ENCODE measurements around the gene DIDO1.
A peak's percentile ranks its signal among the peaks of the same experiment; 100 is the strongest.

The DIDO1 gene

GRCh38 chr20:62918831-62919230, 7.5 kb downstream of the DIDO1 start:
- H3K9me3 ChIP-seq (ENCODE audit: control insufficient read depth, low read length), result no peaks in the 10 kb centered on the region
- peaks cover 78% of the 10 kb centered on the region for H3K4me1 ChIP-seq (ENCODE audit: control insufficient read depth, insufficient read depth, low read length, poor library complexity, severe bottlenecking)
- H3K4me3 ChIP-seq (ENCODE audit: insufficient read depth, low read depth, low read length, poor library complexity, severe bottlenecking), result peak overlapping the region; percentile 20
- H3K27me3 ChIP-seq (replicated peaks; ENCODE audit: control insufficient read depth, insufficient read depth, low read length, poor library complexity, severe bottlenecking), result no peaks in the 10 kb centered on the region
- peak overlapping the region; percentile 58 for H3K27ac ChIP-seq (ENCODE audit: insufficient read depth, low read length, poor library complexity, severe bottlenecking)
- peak in 2 of 3 donors; percentile 27 to 45 for DNase-seq
- peaks cover 6% of the 10 kb centered on the region for H3K36me3 ChIP-seq (ENCODE audit: control insufficient read depth, insufficient read depth, low read length)

DNA sequence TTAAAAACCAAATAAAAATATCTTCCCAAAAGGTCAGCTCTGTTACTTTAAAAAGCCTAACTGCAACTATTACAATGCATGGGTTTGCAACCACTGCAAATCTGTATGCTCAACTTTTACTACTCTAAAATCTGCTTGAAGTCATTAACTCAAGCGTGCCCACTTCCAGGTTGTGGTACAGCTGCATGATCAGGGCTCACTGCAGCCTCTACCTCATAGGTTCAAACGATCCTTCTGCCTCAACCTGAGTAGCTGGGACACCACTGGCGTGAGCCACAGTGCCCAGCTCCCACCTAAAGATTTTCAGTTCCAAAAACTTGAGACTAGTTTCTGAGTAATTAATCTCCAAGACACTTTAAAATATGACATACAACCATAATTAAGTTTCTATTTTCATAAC, 8.2 kb downstream of the DIDO1 start:
- Histone ChIP-seq H3K4me3 (ENCODE audit: insufficient read depth, low read depth, low read length, poor library complexity, severe bottlenecking) (peak overlapping the region; percentile 10), H3K36me3 (ENCODE audit: control insufficient read depth, insufficient read depth, low read length) (peaks cover 13% of the 10 kb centered on the region), H3K27me3 (replicated peaks; ENCODE audit: control insufficient read depth, insufficient read depth, low read length, poor library complexity, severe bottlenecking) (no peaks in the 10 kb centered on the region), H3K27ac (ENCODE audit: insufficient read depth, low read length, poor library complexity, severe bottlenecking) (peak overlapping the region; percentile 58), H3K4me1 (ENCODE audit: control insufficient read depth, insufficient read depth, low read length, poor library complexity, severe bottlenecking) (peaks cover 72% of the 10 kb centered on the region), H3K9me3 (ENCODE audit: control insufficient read depth, low read length) (no peaks in the 10 kb centered on the region)
- DNase-seq, result no peak

GRCh38 chr20:62917720-62918119, 8.6 kb downstream of the DIDO1 start:
- Histone ChIP-seq H3K27ac (ENCODE audit: insufficient read depth, low read length, poor library complexity, severe bottlenecking) (peak overlapping the region; percentile 58), H3K4me1 (ENCODE audit: control insufficient read depth, insufficient read depth, low read length, poor library complexity, severe bottlenecking) (peaks cover 68% of the 10 kb centered on the region), H3K4me3 (ENCODE audit: insufficient read depth, low read depth, low read length, poor library complexity, severe bottlenecking) (peak overlapping the region; percentile 10)

GRCh38 chr20:62916703-62917476, 9.4 kb downstream of the DIDO1 start:
- no peaks in the 10 kb centered on the region for H3K27me3 ChIP-seq (replicated peaks; ENCODE audit: control insufficient read depth, insufficient read depth, low read length, poor library complexity, severe bottlenecking)
- DNase-seq, result no peak
- no peak overlapping the region for H3K4me3 ChIP-seq (ENCODE audit: insufficient read depth, low read depth, low read length, poor library complexity, severe bottlenecking)
- no peak overlapping the region for H3K27ac ChIP-seq (ENCODE audit: insufficient read depth, low read length, poor library complexity, severe bottlenecking)
- H3K4me1 ChIP-seq (ENCODE audit: control insufficient read depth, insufficient read depth, low read length, poor library complexity, severe bottlenecking), result peaks cover 62% of the 10 kb centered on the region
- no peaks in the 10 kb centered on the region for H3K9me3 ChIP-seq (ENCODE audit: control insufficient read depth, low read length)
- H3K36me3 ChIP-seq (ENCODE audit: control insufficient read depth, insufficient read depth, low read length), result peaks cover 25% of the 10 kb centered on the region

More at GRCh38 chr20:62917720-62918119, 8.6 kb downstream of the DIDO1 start:
- Histone ChIP-seq H3K27me3 (replicated peaks; ENCODE audit: control insufficient read depth, insufficient read depth, low read length, poor library complexity, severe bottlenecking) (no peaks in the 10 kb centered on the region), H3K9me3 (ENCODE audit: control insufficient read depth, low read length) (no peaks in the 10 kb centered on the region), H3K36me3 (ENCODE audit: control insufficient read depth, insufficient read depth, low read length) (peaks cover 17% of the 10 kb centered on the region)
- DNase-seq, result no peak

DNA sequence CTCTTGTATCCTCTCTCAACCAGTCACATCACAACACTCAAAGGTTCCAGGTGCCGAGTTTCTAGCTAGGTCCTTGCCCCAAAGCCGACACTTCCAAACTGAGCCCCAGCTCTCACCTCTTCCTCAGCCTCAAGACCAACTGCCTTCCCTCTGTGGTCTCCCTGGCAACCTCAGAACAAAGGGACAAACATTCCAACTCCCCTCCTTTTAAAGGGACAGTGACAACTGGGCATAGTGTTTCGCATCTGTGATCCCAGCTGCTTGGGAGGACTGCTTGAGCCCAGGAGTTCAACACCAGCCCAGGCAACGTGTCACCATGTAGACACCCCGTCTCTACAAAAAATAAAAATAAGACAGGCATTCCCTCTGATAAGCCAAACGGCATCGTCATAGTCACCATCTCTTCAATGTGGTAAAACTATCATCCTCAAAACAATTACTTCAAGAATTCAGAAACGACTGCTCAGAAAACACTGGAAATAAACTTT, 11.3 kb downstream of the DIDO1 start:
- no peaks in the 10 kb centered on the region for H3K27me3 ChIP-seq (replicated peaks; ENCODE audit: control insufficient read depth, insufficient read depth, low read length, poor library complexity, severe bottlenecking)
- no peaks in the 10 kb centered on the region for H3K9me3 ChIP-seq (ENCODE audit: control insufficient read depth, low read length)
- no peak for DNase-seq
- no peak overlapping the region for H3K4me3 ChIP-seq (ENCODE audit: insufficient read depth, low read depth, low read length, poor library complexity, severe bottlenecking)
- H3K36me3 ChIP-seq (ENCODE audit: control insufficient read depth, insufficient read depth, low read length), result peaks cover 44% of the 10 kb centered on the region
- H3K27ac ChIP-seq (ENCODE audit: insufficient read depth, low read length, poor library complexity, severe bottlenecking), result peak overlapping the region; percentile 31
- peaks cover 45% of the 10 kb centered on the region for H3K4me1 ChIP-seq (ENCODE audit: control insufficient read depth, insufficient read depth, low read length, poor library complexity, severe bottlenecking)

DNA sequence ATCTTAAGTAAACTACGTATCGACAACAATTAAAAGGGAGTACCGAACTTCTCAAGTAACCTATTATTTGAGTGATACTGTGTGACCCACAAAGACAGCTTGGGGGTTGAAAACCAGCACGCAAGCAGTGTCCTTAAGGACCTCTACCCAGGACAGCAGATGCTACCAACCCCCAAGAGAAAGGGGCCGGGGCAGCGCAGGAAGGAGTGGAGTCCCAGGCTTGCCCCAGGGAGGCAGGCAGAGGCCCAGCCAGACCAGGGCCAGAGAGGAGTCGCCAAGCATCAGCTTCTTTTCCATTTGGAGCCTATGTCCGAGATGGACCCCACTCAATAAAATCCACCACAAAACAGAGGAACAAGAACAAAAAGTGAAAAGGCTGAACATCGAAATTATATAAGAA, 11.9 kb downstream of the DIDO1 start:
- peaks cover 50% of the 10 kb centered on the region for H3K36me3 ChIP-seq (ENCODE audit: control insufficient read depth, insufficient read depth, low read length)
- H3K4me1 ChIP-seq (ENCODE audit: control insufficient read depth, insufficient read depth, low read length, poor library complexity, severe bottlenecking), result peaks cover 40% of the 10 kb centered on the region
- H3K27ac ChIP-seq (ENCODE audit: insufficient read depth, low read length, poor library complexity, severe bottlenecking), result peak overlapping the region; percentile 41
- no peaks in the 10 kb centered on the region for H3K9me3 ChIP-seq (ENCODE audit: control insufficient read depth, low read length)
- no peaks in the 10 kb centered on the region for H3K27me3 ChIP-seq (replicated peaks; ENCODE audit: control insufficient read depth, insufficient read depth, low read length, poor library complexity, severe bottlenecking)
- no peak for DNase-seq
- no peak overlapping the region for H3K4me3 ChIP-seq (ENCODE audit: insufficient read depth, low read depth, low read length, poor library complexity, severe bottlenecking)

- H3K27ac ChIP-seq (ENCODE audit: insufficient read depth, low read length, poor library complexity, severe bottlenecking), result no peak overlapping the region
- H3K27me3 ChIP-seq (replicated peaks; ENCODE audit: control insufficient read depth, insufficient read depth, low read length, poor library complexity, severe bottlenecking), result no peaks in the 10 kb centered on the region
- DNase-seq, result no peak
- no peak overlapping the region for H3K4me3 ChIP-seq (ENCODE audit: insufficient read depth, low read depth, low read length, poor library complexity, severe bottlenecking)
- H3K9me3 ChIP-seq (ENCODE audit: control insufficient read depth, low read length), result no peaks in the 10 kb centered on the region
- H3K4me1 ChIP-seq (ENCODE audit: control insufficient read depth, insufficient read depth, low read length, poor library complexity, severe bottlenecking), result peaks cover 31% of the 10 kb centered on the region
- H3K36me3 ChIP-seq (ENCODE audit: control insufficient read depth, insufficient read depth, low read length), result peaks cover 63% of the 10 kb centered on the region
Measured at GRCh38 chr20:62913043-62913630, 13.2 kb downstream of the DIDO1 start.

GRCh38 chr20:62911701-62912280, 14.5 kb downstream of the DIDO1 start:
- Histone ChIP-seq H3K4me3 (ENCODE audit: insufficient read depth, low read depth, low read length, poor library complexity, severe bottlenecking) (no peak overlapping the region), H3K36me3 (ENCODE audit: control insufficient read depth, insufficient read depth, low read length) (peaks cover 68% of the 10 kb centered on the region), H3K27me3 (replicated peaks; ENCODE audit: control insufficient read depth, insufficient read depth, low read length, poor library complexity, severe bottlenecking) (no peaks in the 10 kb centered on the region), H3K9me3 (ENCODE audit: control insufficient read depth, low read length) (no peaks in the 10 kb centered on the region), H3K4me1 (ENCODE audit: control insufficient read depth, insufficient read depth, low read length, poor library complexity, severe bottlenecking) (peaks cover 18% of the 10 kb centered on the region), H3K27ac (ENCODE audit: insufficient read depth, low read length, poor library complexity, severe bottlenecking) (no peak overlapping the region)
- DNase-seq, result no peak

- H3K4me1 ChIP-seq (ENCODE audit: control insufficient read depth, insufficient read depth, low read length, poor library complexity, severe bottlenecking), result peaks cover 17% of the 10 kb centered on the region
- H3K27ac ChIP-seq (ENCODE audit: insufficient read depth, low read length, poor library complexity, severe bottlenecking), result no peak overlapping the region
- DNase-seq, result no peak
- no peaks in the 10 kb centered on the region for H3K27me3 ChIP-seq (replicated peaks; ENCODE audit: control insufficient read depth, insufficient read depth, low read length, poor library complexity, severe bottlenecking)
- no peaks in the 10 kb centered on the region for H3K9me3 ChIP-seq (ENCODE audit: control insufficient read depth, low read length)
- H3K36me3 ChIP-seq (ENCODE audit: control insufficient read depth, insufficient read depth, low read length), result peaks cover 76% of the 10 kb centered on the region
- H3K4me3 ChIP-seq (ENCODE audit: insufficient read depth, low read depth, low read length, poor library complexity, severe bottlenecking), result no peak overlapping the region
Measured at GRCh38 chr20:62910777-62911497, 15.4 kb downstream of the DIDO1 start.

Measured in effector memory CD4-positive, alpha-beta T cell (primary cell).